Measurements from ENCODE around the gene EXOC6B. TPM values are rescaled to one million over a fixed set of nuclear protein-coding genes. Genes with fewer than 3 reads are reported as not detected.

The EXOC6B gene
- total RNA-seq, 2 donors from 2014 or later = 11.7 to 12.9 TPM

DNA sequence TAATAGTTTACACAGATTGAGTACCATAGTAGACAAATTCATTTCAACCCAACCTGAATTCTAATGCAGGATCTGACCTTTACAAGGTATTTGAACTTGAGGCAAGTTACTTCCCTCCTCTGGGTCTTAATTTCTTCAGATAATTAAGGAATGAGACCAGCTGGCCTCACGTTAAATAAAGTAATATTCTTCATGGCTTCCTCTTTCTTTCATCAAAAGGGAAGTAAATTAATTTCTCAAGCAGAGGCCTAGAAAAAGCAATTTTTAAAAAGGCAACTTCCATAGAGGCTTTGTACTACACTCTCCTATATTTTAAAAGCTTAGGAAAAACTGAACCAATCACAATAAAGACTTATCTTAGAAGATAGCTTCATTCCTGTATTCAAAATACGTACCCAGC lies 109.2 kb downstream of the EXOC6B start:
- DNase-seq (no peak), ATAC-seq (no peak)
- Histone ChIP-seq H3K4me1 (peaks cover 8% of the 10 kb centered on the region), H3K9me3 (no peaks in the 10 kb centered on the region), H3K36me3 (replicated peaks in 1 of 2; ENCODE audit: insufficient read depth in 1 of 2, low read depth in 2 of 2) (peaks cover 0 to 2% of the 10 kb centered on the region in 2 donors), H3K27ac (no peak overlapping the region), H3K4me3 (no peak overlapping the region), H3K27me3 (no peaks in the 10 kb centered on the region)
- intact Hi-C loops (cut with DNase I) = no loop called here
- TF ChIP-seq, protein P1, sequence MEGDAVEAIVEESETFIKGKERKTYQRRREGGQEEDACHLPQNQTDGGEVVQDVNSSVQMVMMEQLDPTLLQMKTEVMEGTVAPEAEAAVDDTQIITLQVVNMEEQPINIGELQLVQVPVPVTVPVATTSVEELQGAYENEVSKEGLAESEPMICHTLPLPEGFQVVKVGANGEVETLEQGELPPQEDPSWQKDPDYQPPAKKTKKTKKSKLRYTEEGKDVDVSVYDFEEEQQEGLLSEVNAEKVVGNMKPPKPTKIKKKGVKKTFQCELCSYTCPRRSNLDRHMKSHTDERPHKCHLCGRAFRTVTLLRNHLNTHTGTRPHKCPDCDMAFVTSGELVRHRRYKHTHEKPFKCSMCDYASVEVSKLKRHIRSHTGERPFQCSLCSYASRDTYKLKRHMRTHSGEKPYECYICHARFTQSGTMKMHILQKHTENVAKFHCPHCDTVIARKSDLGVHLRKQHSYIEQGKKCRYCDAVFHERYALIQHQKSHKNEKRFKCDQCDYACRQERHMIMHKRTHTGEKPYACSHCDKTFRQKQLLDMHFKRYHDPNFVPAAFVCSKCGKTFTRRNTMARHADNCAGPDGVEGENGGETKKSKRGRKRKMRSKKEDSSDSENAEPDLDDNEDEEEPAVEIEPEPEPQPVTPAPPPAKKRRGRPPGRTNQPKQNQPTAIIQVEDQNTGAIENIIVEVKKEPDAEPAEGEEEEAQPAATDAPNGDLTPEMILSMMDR (IDR thresholded peaks at IDR 0.05) = no peak
- TF ChIP-seq POLR2A (IDR thresholded peaks at IDR 0.05) = no peak
- whole genome bisulfite sequencing, 2 donors = 50 to 81% methylated on average over 2 of the region's 2 CpGs

DNA sequence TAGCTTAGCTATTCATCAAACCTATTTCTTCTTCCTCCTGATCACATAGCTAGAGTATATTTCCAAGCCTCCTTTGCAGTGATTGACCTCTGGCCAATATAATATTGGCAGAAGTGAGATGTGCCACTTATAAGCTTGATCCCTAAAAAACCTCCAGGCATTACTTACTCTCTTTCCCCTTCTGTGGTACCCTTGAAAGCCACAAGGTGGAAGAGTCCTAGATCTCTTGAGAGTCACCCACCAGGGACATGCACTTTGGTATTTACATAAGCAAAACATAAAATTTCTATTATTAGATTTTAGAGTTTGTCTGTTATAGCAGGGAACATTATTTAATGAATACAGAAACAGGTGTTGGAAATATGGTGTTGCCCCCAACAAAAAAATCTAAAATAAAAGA lies 112.0 kb downstream of the EXOC6B start:
- no peak overlapping the region for H3K27ac ChIP-seq
- H3K4me1 ChIP-seq = no peaks in the 10 kb centered on the region
- TF ChIP-seq POLR2A (IDR thresholded peaks at IDR 0.05) = no peak
- intact Hi-C loops (cut with DNase I) = no loop called here
- no peaks in the 10 kb centered on the region for H3K9me3 ChIP-seq
- ATAC-seq (no peak), DNase-seq (no peak)
- H3K36me3 ChIP-seq (replicated peaks in 1 of 2; ENCODE audit: insufficient read depth in 1 of 2, low read depth in 2 of 2) = peaks cover 0 to 2% of the 10 kb centered on the region in 2 donors
- H3K27me3 ChIP-seq = no peaks in the 10 kb centered on the region
- H3K4me3 ChIP-seq = no peak overlapping the region

DNA sequence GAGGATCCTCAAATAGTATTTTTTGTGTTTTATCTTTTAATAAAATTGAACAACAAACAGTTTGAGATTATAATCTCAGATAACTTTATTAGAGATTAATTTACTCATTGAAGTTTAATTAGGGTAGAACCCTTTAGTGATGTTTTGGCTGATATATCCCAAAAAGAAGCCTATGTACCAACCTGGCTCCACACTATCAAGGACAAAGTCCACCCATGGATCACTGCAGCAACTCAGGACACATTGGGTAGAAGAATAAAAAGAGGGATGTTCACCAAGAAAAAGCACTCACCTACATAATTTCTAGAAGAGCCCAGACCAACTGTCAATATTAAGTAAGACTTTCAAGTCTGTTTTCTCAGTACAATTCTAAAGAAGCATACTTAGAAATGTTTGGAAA lies 112.9 kb downstream of the EXOC6B start:
- no peak for ATAC-seq
- TF ChIP-seq, protein P1 (IDR thresholded peaks at IDR 0.05) = no peak
- no peak for TF ChIP-seq POLR2A (IDR thresholded peaks at IDR 0.05)
- Histone ChIP-seq H3K36me3 (replicated peaks in 1 of 2; ENCODE audit: insufficient read depth in 1 of 2, low read depth in 2 of 2) (peaks cover 0 to 2% of the 10 kb centered on the region in 2 donors), H3K9me3 (no peaks in the 10 kb centered on the region), H3K27ac (no peak overlapping the region), H3K27me3 (no peaks in the 10 kb centered on the region), H3K4me3 (no peak overlapping the region), H3K4me1 (no peaks in the 10 kb centered on the region)
- intact Hi-C loops (cut with DNase I) = no loop called here
- DNase-seq = no peak

DNA sequence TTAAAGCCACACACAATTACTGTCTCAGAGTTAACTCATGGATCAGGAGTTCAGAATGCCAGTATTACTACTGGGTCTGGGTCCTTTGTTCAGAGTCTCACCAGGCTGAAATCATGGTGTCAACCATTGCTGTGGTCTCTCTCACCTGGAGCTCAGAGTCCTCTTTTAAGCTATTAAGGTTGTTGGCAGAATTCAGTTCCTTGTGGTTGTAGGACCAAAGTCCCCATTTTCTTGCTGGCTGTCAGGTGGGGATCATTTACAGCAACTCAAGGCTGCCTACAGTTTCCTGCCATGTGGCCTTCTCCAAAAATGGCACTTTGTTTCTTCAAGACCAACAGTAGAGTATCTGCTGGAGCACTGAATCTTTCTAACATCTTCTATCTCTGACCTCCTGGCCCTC lies 113.5 kb downstream of the EXOC6B start:
- intact Hi-C loops (cut with DNase I) = no loop called here
- no peak for ATAC-seq

DNA sequence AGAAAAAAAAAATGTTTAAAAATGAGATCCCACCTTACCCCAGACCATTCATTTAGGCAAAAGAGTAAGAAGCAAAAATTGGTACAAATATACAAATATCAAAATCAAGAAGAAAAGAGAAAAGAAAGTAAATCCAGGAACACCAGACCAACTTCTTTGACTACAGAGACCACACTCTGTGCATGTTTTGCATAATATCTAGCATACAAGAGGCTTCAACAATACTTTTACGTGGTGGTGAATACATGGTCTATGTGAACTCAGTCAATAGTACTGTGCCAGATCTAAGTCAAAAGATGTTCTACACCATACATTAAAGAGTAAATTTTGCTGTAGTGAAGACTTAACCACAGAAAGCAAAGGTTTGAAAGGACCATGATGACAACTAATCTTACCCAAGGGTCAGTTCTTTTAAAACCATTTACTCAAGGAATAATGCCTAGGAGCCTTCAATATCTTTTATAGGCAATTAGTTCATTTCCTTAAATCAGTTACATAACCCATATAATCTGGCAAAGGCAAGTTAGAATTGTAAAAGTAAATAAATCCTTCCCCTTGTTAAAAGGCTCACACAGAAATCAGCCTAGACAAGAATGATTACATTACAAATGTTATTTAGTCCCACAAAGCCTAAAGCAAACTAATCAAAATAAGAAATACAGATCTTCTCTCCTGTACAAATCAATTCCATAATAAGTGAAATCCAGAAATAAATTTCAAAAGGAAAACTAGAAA lies 115.2 kb downstream of the EXOC6B start:
- WGBS, 2 donors = 96 to 100% methylated on average over 1 of the region's 1 CpG
- Histone ChIP-seq H3K27ac (no peak overlapping the region), H3K9me3 (no peaks in the 10 kb centered on the region), H3K4me3 (no peak overlapping the region), H3K27me3 (no peaks in the 10 kb centered on the region), H3K4me1 (no peaks in the 10 kb centered on the region), H3K36me3 (replicated peaks in 1 of 2; ENCODE audit: insufficient read depth in 1 of 2, low read depth in 2 of 2) (no peaks in the 10 kb centered on the region)
- ATAC-seq = no peak
- no peak for TF ChIP-seq POLR2A (IDR thresholded peaks at IDR 0.05)
- TF ChIP-seq, protein P1 (IDR thresholded peaks at IDR 0.05) = no peak
- DNase-seq = no peak
- intact Hi-C loops (cut with DNase I) = no loop called here

More for the DNA sequence above, 113.5 kb downstream of the EXOC6B start:
- H3K27ac ChIP-seq = no peak overlapping the region
- peaks cover 0 to 2% of the 10 kb centered on the region in 2 donors for H3K36me3 ChIP-seq (replicated peaks in 1 of 2; ENCODE audit: insufficient read depth in 1 of 2, low read depth in 2 of 2)
- no peak overlapping the region for H3K4me3 ChIP-seq
- no peak for TF ChIP-seq POLR2A (IDR thresholded peaks at IDR 0.05)
- TF ChIP-seq, protein P1 (IDR thresholded peaks at IDR 0.05) = no peak
- H3K4me1 ChIP-seq = no peaks in the 10 kb centered on the region
- no peak for DNase-seq
- H3K9me3 ChIP-seq = no peaks in the 10 kb centered on the region
- H3K27me3 ChIP-seq = no peaks in the 10 kb centered on the region

All from body of pancreas (tissue), 4 donors.